H1 (cell line): Measurements from ENCODE around the gene CNTN5. TPM values are rescaled to one million over a fixed set of nuclear protein-coding genes. Genes with fewer than 3 reads are reported as not detected.

Source experiments
- CTCF ChIA-PET: fragments of 300-600 bp; sonication (Branson Sonifier 250); formaldehyde crosslinking; loops from one replicate; lab custom pipeline; 2021; ENCODE audit not compliant: partially characterized antibody; lab: Charles Lee
- POLR2A ChIA-PET: fragments of 300-600 bp; sonication (Branson Sonifier 250); formaldehyde crosslinking; loops from one replicate; lab custom pipeline; 2021; ENCODE audit warnings: inconsistent platforms; ENCODE audit not compliant: partially characterized antibody; lab: Charles Lee
- DNase-seq, 2 experiments: peaks; one replicate each; pipeline versions ENCODE4 v3.0.0 to v3.0.0-alpha.2; 2010 to 2022; ENCODE audit warnings: low spot score in 2 of 2, low read depth in 1 of 2, mixed read lengths in 1 of 2
- FAIRE-seq: peaks from 2 replicates; lab custom pipeline; 2011; peaks lifted over from hg19 to GRCh38; lab: Jason Lieb, UNC
- H2AFZ ChIP-seq: 2 replicates; pipeline ENCODE4 v1.8.1; 2012; ENCODE audit warnings: low read length, inconsistent platforms
- H2AK5ac ChIP-seq: 2 replicates; pipeline ENCODE4 v1.6.1; 2013; ENCODE audit warnings: low read depth, low read length
- H2BK120ac ChIP-seq: replicated peaks from 2 replicates; pipeline ENCODE3; 2013; ENCODE audit warnings: low read depth, low read length, inconsistent platforms
- H2BK12ac ChIP-seq: 2 replicates; pipeline ENCODE4 v1.6.1; 2013; ENCODE audit warnings: low read depth, low read length
- H2BK15ac ChIP-seq: 2 replicates; pipeline ENCODE4 v1.6.1; 2013; ENCODE audit warnings: low read length
- H2BK20ac ChIP-seq: 2 replicates; pipeline ENCODE4 v1.6.1; 2013; ENCODE audit warnings: low read length
- H2BK5ac ChIP-seq: 2 replicates; pipeline ENCODE4 v1.6.1; 2013; ENCODE audit warnings: low read depth, low read length
- H3K14ac ChIP-seq: 2 replicates; pipeline ENCODE4 v1.6.1; 2013; ENCODE audit warnings: inconsistent platforms; ENCODE audit not compliant: insufficient read length
- H3K18ac ChIP-seq: 2 replicates; pipeline ENCODE4 v1.6.1; 2013; ENCODE audit warnings: low read length; ENCODE audit errors: extremely low read depth
- H3K23ac ChIP-seq: 2 replicates; pipeline ENCODE4 v1.6.1; 2013; ENCODE audit warnings: inconsistent platforms; ENCODE audit not compliant: insufficient read length
- H3K23me2 ChIP-seq: 2 replicates; pipeline ENCODE4 v1.6.1; 2013; ENCODE audit warnings: low read depth, low read length
- H3K27ac ChIP-seq: 2 replicates; pipeline ENCODE4 v1.6.1; 2011; ENCODE audit warnings: low read depth, low read length, inconsistent platforms
- H3K27me3 ChIP-seq, 4 experiments: replicated peaks in 1 of 4; 1 replicate in 1 of 4; 2 replicates in 3 of 4; pipeline versions ENCODE4 v1.6.1 to v1.8.1; 2011 to 2013; ENCODE audit warnings: low read length in 3 of 4, mild to moderate bottlenecking in 3 of 4, inconsistent platforms in 2 of 4, mixed read lengths in 2 of 4, moderate library complexity in 1 of 4; ENCODE audit not compliant: control insufficient read depth in 3 of 4, insufficient read depth in 3 of 4; ENCODE audit errors: extremely low read depth in 1 of 4
- H3K36me3 ChIP-seq, 4 experiments: 2 replicates each; pipeline versions ENCODE4 v1.6.1 to v1.8.1; 2011 to 2013; ENCODE audit warnings: mild to moderate bottlenecking in 4 of 4, low read length in 3 of 4, moderate library complexity in 2 of 4, control low read depth in 1 of 4, inconsistent platforms in 1 of 4; ENCODE audit not compliant: insufficient read depth in 4 of 4, control insufficient read depth in 2 of 4
- H3K4ac ChIP-seq: replicated peaks from 2 replicates; pipeline ENCODE3; 2013; ENCODE audit warnings: low read length, low read depth, mixed read lengths, inconsistent platforms; ENCODE audit not compliant: insufficient read length
- H3K4me1 ChIP-seq, 4 experiments: replicated peaks in 1 of 4; 1 replicate in 1 of 4; 2 replicates in 3 of 4; pipeline versions ENCODE4 v1.6.1 to v1.8.1; 2011 to 2013; ENCODE audit warnings: low read length in 3 of 4, inconsistent platforms in 2 of 4, mixed read lengths in 1 of 4; ENCODE audit not compliant: insufficient read depth in 4 of 4, control insufficient read depth in 3 of 4
- H3K4me2 ChIP-seq, 2 experiments: 2 replicates each; pipeline versions ENCODE4 v1.6.1 to v1.8.1; 2011 to 2013; ENCODE audit warnings: low read depth in 2 of 2, low read length in 2 of 2, control low read depth in 1 of 2, inconsistent platforms in 1 of 2, mild to moderate bottlenecking in 1 of 2; ENCODE audit not compliant: insufficient read depth in 1 of 2
- H3K4me3 ChIP-seq, 4 experiments: fragments of 200-600, 300-600 bp in 1 of 4; sonication (generic), shearing (Covaris generic), sonication (Bioruptor Twin) in 1 of 4; 2 replicates each; pipeline versions ENCODE4 v1.5.1 to v1.8.1; 2011 to 2016; ENCODE audit warnings: low read length in 4 of 4, low read depth in 3 of 4, control low read depth in 2 of 4, inconsistent platforms in 2 of 4, mild to moderate bottlenecking in 2 of 4, mixed read lengths in 1 of 4, moderate library complexity in 1 of 4; ENCODE audit not compliant: insufficient read depth in 2 of 4; ENCODE audit errors: extremely low read depth in 1 of 4
- H3K56ac ChIP-seq: replicated peaks from 2 replicates; pipeline ENCODE3; 2013; ENCODE audit warnings: low read depth, mild to moderate bottlenecking, mixed read lengths, low read length, inconsistent platforms; ENCODE audit not compliant: insufficient read length
- H3K79me1 ChIP-seq: 2 replicates; pipeline ENCODE4 v1.6.1; 2013; ENCODE audit warnings: low read depth, low read length, control low read depth
- H3K79me2 ChIP-seq, 2 experiments: 2 replicates each; pipeline versions ENCODE4 v1.6.1 to v1.8.1; 2012 to 2013; ENCODE audit warnings: low read length in 2 of 2, mild to moderate bottlenecking in 2 of 2, inconsistent platforms in 1 of 2; ENCODE audit not compliant: insufficient read depth in 2 of 2, control insufficient read depth in 1 of 2
- H3K9ac ChIP-seq, 4 experiments: replicated peaks in 1 of 4; 1 replicate in 1 of 4; 2 replicates in 3 of 4; pipeline versions ENCODE4 v1.6.1 to v1.8.1; 2011 to 2013; ENCODE audit warnings: low read depth in 3 of 4, low read length in 3 of 4, control low read depth in 2 of 4, mild to moderate bottlenecking in 2 of 4, moderate library complexity in 2 of 4, inconsistent platforms in 1 of 4; ENCODE audit errors: extremely low read depth in 1 of 4
- H3K9me3 ChIP-seq, 2 experiments: 2 replicates each; pipeline versions ENCODE4 v1.6.1 to v1.8.1; 2012 to 2013; ENCODE audit warnings: mild to moderate bottlenecking in 2 of 2, moderate library complexity in 2 of 2, control low read depth in 1 of 2, inconsistent platforms in 1 of 2, low read depth in 1 of 2, low read length in 1 of 2, mixed read lengths in 1 of 2; ENCODE audit not compliant: insufficient read depth in 2 of 2
- H4K20me1 ChIP-seq, 2 experiments: replicated peaks in 1 of 2; 2 replicates each; pipeline versions ENCODE3 to v1.8.1; 2011 to 2013; ENCODE audit warnings: inconsistent platforms in 2 of 2, low read length in 2 of 2, mild to moderate bottlenecking in 1 of 2; ENCODE audit not compliant: insufficient read depth in 2 of 2, control insufficient read depth in 1 of 2
- H4K5ac ChIP-seq: 2 replicates; pipeline ENCODE4 v1.6.1; 2013; ENCODE audit warnings: low read length, low read depth, mixed read lengths, inconsistent platforms; ENCODE audit not compliant: insufficient read length
- H4K8ac ChIP-seq: 2 replicates; pipeline ENCODE4 v1.8.0; 2013; ENCODE audit warnings: mild to moderate bottlenecking, moderate library complexity, low read length, inconsistent platforms; ENCODE audit not compliant: insufficient read depth; ENCODE audit errors: extremely low read depth
- H4K91ac ChIP-seq: replicated peaks from 2 replicates; pipeline ENCODE3; 2013; ENCODE audit warnings: low read length, mixed read lengths, inconsistent platforms; ENCODE audit not compliant: insufficient read length
- EZH2 ChIP-seq: fragments of 200-600 bp; sonication (generic); IDR thresholded peaks from 2 replicates; pipeline ENCODE4 v1.7.1; 2012; ENCODE audit warnings: low read depth, mild to moderate bottlenecking, moderate library complexity, low read length, inconsistent platforms; ENCODE audit not compliant: severe bottlenecking
- polyA plus RNA-seq, 7 experiments: library from polyadenylated mRNA; depleted of rRNA in 3 of 7; stranded (reverse) in 5 of 7; unstranded in 2 of 7; fragments of >200 nt in 5 of 7; fragments of 200-250 nt in 2 of 7; gene quantifications; 1 replicate in 5 of 7; 2 replicates in 1 of 7; 4 replicates in 1 of 7; pipeline versions ENCODE4 v1.2.1 to v1.2.3, GENCODE V29; 2011 to 2013; ENCODE audit warnings: missing spikeins in 2 of 7, mixed read lengths in 2 of 7
- total RNA-seq: library from RNA; stranded (reverse); fragmentation: NEBNext Ultra II Directional; extraction: Animal tissue kit (Norgen Biotek cat#: 25700); gene quantifications from 2 replicates; pipeline ENCODE4 v1.2.1, GENCODE V29; 2021
- TF ChIP-seq, protein P1 (sequence below): IDR thresholded peaks from 2 replicates; pipeline ENCODE4 v1.6.1; 2012; ENCODE audit warnings: low read length, inconsistent platforms

CNTN5 gene
- total and polyA plus RNA-seq, 2 of the 8 experiments (the other 6 are each of a cell fraction or from before 2014, with no cell fraction given) = not detected

DNA sequence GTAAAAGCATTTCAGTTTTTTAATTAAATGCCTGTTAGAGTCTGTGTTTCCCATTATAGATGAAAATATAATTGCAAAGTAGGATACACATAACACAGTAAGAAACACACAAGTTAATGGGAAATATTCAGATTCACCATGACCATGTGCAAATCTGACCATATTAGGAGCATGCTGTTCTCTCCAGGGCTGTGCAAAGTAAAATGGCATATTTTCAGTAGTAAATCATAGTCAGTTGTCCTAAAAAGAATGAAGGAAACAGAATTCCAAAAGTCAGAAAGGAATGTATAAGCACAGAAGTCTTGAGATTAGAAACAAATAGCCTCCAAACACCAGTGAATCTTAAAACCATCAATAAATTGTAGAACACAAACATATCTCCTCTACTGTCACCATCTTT lies 44.4 kb downstream of the CNTN5 start:
- FAIRE-seq (no peak), DNase-seq (no peak)
- H2BK5ac ChIP-seq = no peak overlapping the region
- H2BK20ac ChIP-seq = no peak overlapping the region
- H3K79me2 ChIP-seq = no peaks in the 10 kb centered on the region
- H2AFZ ChIP-seq = no peak overlapping the region
- no peak overlapping the region for H2BK120ac ChIP-seq
- no peak overlapping the region for H4K5ac ChIP-seq
- no peak overlapping the region for H3K56ac ChIP-seq
- H4K8ac ChIP-seq = no peak overlapping the region
- no peak overlapping the region for H2AK5ac ChIP-seq
- H3K18ac ChIP-seq = no peak overlapping the region
- CTCF ChIA-PET = no interaction called here
- H3K9ac ChIP-seq = no peak overlapping the region
- no peak overlapping the region for H3K23ac ChIP-seq
- no peak overlapping the region for H2BK15ac ChIP-seq
- no peaks in the 10 kb centered on the region for H4K20me1 ChIP-seq
- no peak overlapping the region for H3K4me2 ChIP-seq
- H4K91ac ChIP-seq = no peak overlapping the region
- no peaks in the 10 kb centered on the region for H3K79me1 ChIP-seq
- TF ChIP-seq EZH2 = no peak
- TF ChIP-seq, protein P1, sequence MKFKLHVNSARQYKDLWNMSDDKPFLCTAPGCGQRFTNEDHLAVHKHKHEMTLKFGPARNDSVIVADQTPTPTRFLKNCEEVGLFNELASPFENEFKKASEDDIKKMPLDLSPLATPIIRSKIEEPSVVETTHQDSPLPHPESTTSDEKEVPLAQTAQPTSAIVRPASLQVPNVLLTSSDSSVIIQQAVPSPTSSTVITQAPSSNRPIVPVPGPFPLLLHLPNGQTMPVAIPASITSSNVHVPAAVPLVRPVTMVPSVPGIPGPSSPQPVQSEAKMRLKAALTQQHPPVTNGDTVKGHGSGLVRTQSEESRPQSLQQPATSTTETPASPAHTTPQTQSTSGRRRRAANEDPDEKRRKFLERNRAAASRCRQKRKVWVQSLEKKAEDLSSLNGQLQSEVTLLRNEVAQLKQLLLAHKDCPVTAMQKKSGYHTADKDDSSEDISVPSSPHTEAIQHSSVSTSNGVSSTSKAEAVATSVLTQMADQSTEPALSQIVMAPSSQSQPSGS = no peak
- no peak overlapping the region for H3K4ac ChIP-seq
- H3K27ac ChIP-seq = no peak overlapping the region
- POLR2A ChIA-PET = no interaction called here
- H3K9me3 ChIP-seq = no peaks in the 10 kb centered on the region
- peaks cover 0 to 7% (median under 1%) of the 10 kb centered on the region in 4 experiments; a peak in 4 of 7 replicates for H3K4me1 ChIP-seq
- H3K36me3 ChIP-seq = no peaks in the 10 kb centered on the region
- H3K4me3 ChIP-seq = no peak overlapping the region
- no peak overlapping the region for H2BK12ac ChIP-seq
- H3K23me2 ChIP-seq = no peaks in the 10 kb centered on the region
- H3K27me3 ChIP-seq = no peaks in the 10 kb centered on the region
- H3K14ac ChIP-seq = no peak overlapping the region
